ENCODE results near the gene HMCN2.

The HMCN2 gene

GRCh38 chr9:130236436-130236985 lies 29.0 kb upstream of the HMCN2 start:
- DNase-seq (ENCODE audit: low read depth, low spot score) = no peak
- Histone ChIP-seq H3K9ac (ENCODE audit: insufficient read length) (no peak overlapping the region), H3K36me3 (ENCODE audit: insufficient read depth, low read length) (peaks cover 23% of the 10 kb centered on the region; the same call in 1 of the 2 replicates), H3K27ac (peak overlapping the region; percentile 63), H3K4me3 (no peak overlapping the region), H3K9me3 (ENCODE audit: low read depth, low read length) (no peaks in the 10 kb centered on the region)
- TF ChIP-seq EZH2 (IDR thresholded peaks at IDR 0.05) (no peak), POLR2AphosphoS5 (IDR thresholded peaks at IDR 0.05; ENCODE audit: borderline replicate concordance, low read depth, low read length) (no peak), FOXP2 (optimal IDR thresholded peaks at IDR 0.05; ENCODE audit: control extremely low read depth, extremely low read length, insufficient read depth) (no peak)

- TF ChIP-seq EZH2 (IDR thresholded peaks at IDR 0.05) = no peak
- TF ChIP-seq FOXP2 (optimal IDR thresholded peaks at IDR 0.05; ENCODE audit: control extremely low read depth, extremely low read length, insufficient read depth) = no peak
- no peak for TF ChIP-seq POLR2AphosphoS5 (IDR thresholded peaks at IDR 0.05; ENCODE audit: borderline replicate concordance, low read depth, low read length)
- DNase-seq (ENCODE audit: low read depth, low spot score) = no peak
- Histone ChIP-seq H3K36me3 (ENCODE audit: insufficient read depth, low read length) (peaks cover 23% of the 10 kb centered on the region; the same call in 1 of the 2 replicates), H3K4me3 (no peak overlapping the region), H3K9ac (ENCODE audit: insufficient read length) (no peak overlapping the region), H3K27ac (peak overlapping the region; percentile 63), H3K9me3 (ENCODE audit: low read depth, low read length) (no peaks in the 10 kb centered on the region)
Observed at GRCh38 chr9:130237076-130237475, 28.5 kb upstream of the HMCN2 start.

- Histone ChIP-seq H3K27ac (peak overlapping the region; percentile 81), H3K9me3 (ENCODE audit: low read depth, low read length) (no peaks in the 10 kb centered on the region), H3K36me3 (ENCODE audit: insufficient read depth, low read length) (peaks cover 19% of the 10 kb centered on the region; the same call in 1 of the 2 replicates), H3K9ac (ENCODE audit: insufficient read length) (no peak overlapping the region), H3K4me3 (no peak overlapping the region)
- no peak for DNase-seq (ENCODE audit: low read depth, low spot score)
- TF ChIP-seq FOXP2 (optimal IDR thresholded peaks at IDR 0.05; ENCODE audit: control extremely low read depth, extremely low read length, insufficient read depth) = no peak
- no peak for TF ChIP-seq POLR2AphosphoS5 (IDR thresholded peaks at IDR 0.05; ENCODE audit: borderline replicate concordance, low read depth, low read length)
- no peak for TF ChIP-seq EZH2 (IDR thresholded peaks at IDR 0.05)
Observed at GRCh38 chr9:130237763-130238524, 27.6 kb upstream of the HMCN2 start.

GRCh38 chr9:130239363-130239695 lies 26.2 kb upstream of the HMCN2 start:
- no peaks in the 10 kb centered on the region for H3K9me3 ChIP-seq (ENCODE audit: low read depth, low read length)
- peaks cover 8% of the 10 kb centered on the region; the same call in 1 of the 2 replicates for H3K36me3 ChIP-seq (ENCODE audit: insufficient read depth, low read length)
- H3K4me3 ChIP-seq = 0 out of 2 replicates have a peak overlapping the region, but pooled peaks have one; percentile 3
- peak overlapping the region; percentile 81 for H3K27ac ChIP-seq
- H3K9ac ChIP-seq (ENCODE audit: insufficient read length) = peak overlapping the region; percentile 28
- DNase-seq (ENCODE audit: low read depth, low spot score) = no peak
- TF ChIP-seq EZH2 (IDR thresholded peaks at IDR 0.05) (no peak), FOXP2 (optimal IDR thresholded peaks at IDR 0.05; ENCODE audit: control extremely low read depth, extremely low read length, insufficient read depth) (no peak), POLR2AphosphoS5 (IDR thresholded peaks at IDR 0.05; ENCODE audit: borderline replicate concordance, low read depth, low read length) (no peak)

- TF ChIP-seq POLR2AphosphoS5 (IDR thresholded peaks at IDR 0.05; ENCODE audit: borderline replicate concordance, low read depth, low read length) = peak; percentile 42
- TF ChIP-seq FOXP2 (optimal IDR thresholded peaks at IDR 0.05; ENCODE audit: control extremely low read depth, extremely low read length, insufficient read depth) = no peak
- no peaks in the 10 kb centered on the region for H3K9me3 ChIP-seq (ENCODE audit: low read depth, low read length)
- peak overlapping the region; percentile 38; the same call in 1 of the 2 replicates for H3K4me3 ChIP-seq
- peak overlapping the region; percentile 81 for H3K27ac ChIP-seq
- H3K36me3 ChIP-seq (ENCODE audit: insufficient read depth, low read length) = peaks cover 4% of the 10 kb centered on the region; the same call in 1 of the 2 replicates
- peak; percentile 72 for DNase-seq (ENCODE audit: low read depth, low spot score)
- H3K9ac ChIP-seq (ENCODE audit: insufficient read length) = no peak overlapping the region
Observed at GRCh38 chr9:130239741-130240241, 25.8 kb upstream of the HMCN2 start.

- H3K4me3 ChIP-seq = no peak overlapping the region
- peak overlapping the region; percentile 81 for H3K27ac ChIP-seq
- TF ChIP-seq FOXP2 (optimal IDR thresholded peaks at IDR 0.05; ENCODE audit: control extremely low read depth, extremely low read length, insufficient read depth) (no peak), EZH2 (IDR thresholded peaks at IDR 0.05) (no peak), POLR2AphosphoS5 (IDR thresholded peaks at IDR 0.05; ENCODE audit: borderline replicate concordance, low read depth, low read length) (no peak)
- no peaks in the 10 kb centered on the region for H3K9me3 ChIP-seq (ENCODE audit: low read depth, low read length)
- no peaks in the 10 kb centered on the region for H3K36me3 ChIP-seq (ENCODE audit: insufficient read depth, low read length)
- peak; percentile 67 for DNase-seq (ENCODE audit: low read depth, low spot score)
- H3K9ac ChIP-seq (ENCODE audit: insufficient read length) = no peak overlapping the region
Observed at GRCh38 chr9:130240410-130241197, 25.0 kb upstream of the HMCN2 start.

GRCh38 chr9:130241198-130241535 lies 24.4 kb upstream of the HMCN2 start:
- H3K27ac ChIP-seq = no peak overlapping the region
- H3K36me3 ChIP-seq (ENCODE audit: insufficient read depth, low read length) = no peaks in the 10 kb centered on the region
- no peaks in the 10 kb centered on the region for H3K9me3 ChIP-seq (ENCODE audit: low read depth, low read length)
- no peak for TF ChIP-seq FOXP2 (optimal IDR thresholded peaks at IDR 0.05; ENCODE audit: control extremely low read depth, extremely low read length, insufficient read depth)
- TF ChIP-seq EZH2 (IDR thresholded peaks at IDR 0.05) = no peak
- DNase-seq (ENCODE audit: low read depth, low spot score) = no peak
- no peak overlapping the region for H3K4me3 ChIP-seq
- no peak overlapping the region for H3K9ac ChIP-seq (ENCODE audit: insufficient read length)
